Natural killer cell (primary cell): ENCODE data around the gene EPB42. TPM values are rescaled to one million over a fixed set of nuclear protein-coding genes. Genes with fewer than 3 reads are reported as not detected.

Source experiments
- ATAC-seq, 3 donors: fragments of 150-1000 bp in 2 of 3; fragments of 200-7000 bp in 1 of 3; cut with Tn5 transposase; 1 replicate in 1 of 3; 2 replicates in 2 of 3; pipeline ENCODE4 v1.10.0; 2021; ENCODE audit warnings: mild to moderate bottlenecking in 2 of 3, moderate library complexity in 2 of 3
- DNase-seq, 2 donors: peaks; one replicate each; pipeline versions ENCODE4 v3.0.0 to v3.0.0-alpha.2; 2013 to 2021; ENCODE audit warnings: mixed read lengths in 1 of 2
- H3K27ac ChIP-seq: one replicate; pipeline ENCODE4 v1.5.1; 2013; ENCODE audit warnings: mild to moderate bottlenecking, low read length
- H3K27me3 ChIP-seq: one replicate; pipeline ENCODE4 v1.6.1; 2013; ENCODE audit warnings: low read length; ENCODE audit not compliant: control insufficient read depth, insufficient read depth
- H3K36me3 ChIP-seq: one replicate; pipeline ENCODE4 v1.6.1; 2013; ENCODE audit warnings: low read length; ENCODE audit not compliant: control insufficient read depth, insufficient read depth
- H3K4me1 ChIP-seq: one replicate; pipeline ENCODE4 v1.6.1; 2013; ENCODE audit warnings: low read length; ENCODE audit not compliant: control insufficient read depth, insufficient read depth
- H3K4me3 ChIP-seq: one replicate; pipeline ENCODE4 v1.5.1; 2013; ENCODE audit warnings: low read length
- H3K9me3 ChIP-seq: one replicate; pipeline ENCODE4 v1.6.1; 2013; ENCODE audit warnings: low read length; ENCODE audit not compliant: control insufficient read depth, insufficient read depth
- H3K27ac Mint-ChIP-seq, 2 donors: one replicate each; pipeline ENCODE4 v1.8.0; 2022; ENCODE audit warnings: mild to moderate bottlenecking in 2 of 2, mixed read lengths in 2 of 2, moderate library complexity in 1 of 2
- H3K27me3 Mint-ChIP-seq, 2 donors: one replicate each; pipeline ENCODE4 v1.8.0; 2022; ENCODE audit warnings: low read depth in 2 of 2, mixed read lengths in 2 of 2
- H3K36me3 Mint-ChIP-seq: one replicate; pipeline ENCODE4 v1.8.0; 2022; ENCODE audit warnings: mixed read lengths
- H3K4me1 Mint-ChIP-seq, 2 donors: one replicate each; pipeline ENCODE4 v1.8.0; 2022; ENCODE audit warnings: mixed read lengths in 2 of 2
- H3K4me3 Mint-ChIP-seq: one replicate; pipeline ENCODE4 v1.8.0; 2022; ENCODE audit warnings: mild to moderate bottlenecking, moderate library complexity, mixed read lengths
- H3K9me3 Mint-ChIP-seq, 2 donors: one replicate each; pipeline ENCODE4 v1.8.0; 2022; ENCODE audit warnings: mixed read lengths in 2 of 2
- CTCF ChIP-seq: fragments of 200-600 bp; IDR thresholded peaks from one replicate; pipeline ENCODE4 v1.8.0; 2022; ENCODE audit warnings: antibody characterized with exemption
- WGBS: methylation state at CpG from one replicate; pipeline ENCODE4 v1.1.7; 2013; ENCODE audit warnings: missing lambda C conversion rate; ENCODE audit not compliant: insufficient coverage; 5-methylcytosine and 5-hydroxymethylcytosine counted together
- intact Hi-C: fragments of 100-400 bp; cut with micrococcal nuclease; formaldehyde crosslinking; loops from one replicate; pipeline ENCODE4 v1.14.2; 2022
- total RNA-seq, 4 donors: library from RNA; stranded (reverse); fragments of 120-200 nt in 1 of 4; gene quantifications; one replicate each; pipeline versions ENCODE4 v1.2.3 to v1.2.4, GENCODE V29; 2013 to 2022

EPB42 gene
- total RNA-seq, 3 donors from 2014 or later (not counting 1 experiment from before 2014, with no cell fraction given) = not detected

DNA sequence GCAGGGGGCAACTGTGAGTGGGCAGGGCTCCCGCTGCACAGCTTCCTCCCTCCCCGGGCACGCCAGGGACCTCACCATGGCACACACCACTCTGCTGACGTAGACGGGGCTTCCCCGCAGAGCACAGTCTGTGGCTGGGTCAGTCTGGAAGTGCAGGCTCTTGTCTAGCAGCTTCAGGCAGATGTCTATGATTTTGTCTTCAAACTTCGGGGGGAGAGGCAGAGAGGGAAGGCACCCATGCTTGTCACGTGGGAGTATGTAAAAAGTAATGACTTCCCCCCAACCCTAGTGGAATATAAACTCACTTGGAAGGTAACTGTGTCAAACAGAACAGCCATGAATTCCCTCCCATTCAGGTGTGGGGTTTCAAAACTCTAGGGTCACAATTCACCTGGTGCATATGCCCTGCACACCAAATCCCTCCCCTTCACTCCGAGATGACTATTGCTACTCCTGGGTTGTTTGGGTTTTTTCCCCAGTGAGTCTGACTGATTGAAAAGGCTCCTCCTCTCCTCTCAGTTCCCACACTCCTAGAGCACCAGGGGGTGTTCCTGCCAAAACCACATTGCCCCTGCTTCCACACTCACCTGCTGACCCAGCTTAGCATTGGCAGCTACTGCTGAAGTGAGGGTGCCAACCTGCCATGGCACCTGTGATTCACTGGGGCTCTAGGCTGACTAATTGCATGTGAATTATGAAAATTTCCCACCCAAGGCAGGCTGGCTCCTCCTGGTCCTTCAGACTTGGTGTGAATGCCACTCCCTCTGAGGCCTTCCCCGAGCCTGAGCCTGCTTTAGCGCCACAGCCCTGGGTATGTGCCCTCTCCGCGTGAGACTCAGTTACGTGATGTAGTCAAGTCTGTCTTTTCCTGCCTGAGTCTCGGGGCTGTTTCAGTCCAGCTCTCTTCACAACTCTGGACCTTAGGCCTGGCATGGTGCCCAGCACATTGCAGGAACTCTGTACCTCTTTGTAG, 32.9 kb upstream of the EPB42 start:
- H3K9me3 ChIP-seq = no peaks in the 10 kb centered on the region
- DNase-seq (peak in 1 of 2 donors; percentile 68), ATAC-seq (peak; percentile 64 to 77 (median 69))
- Mint-ChIP-seq H3K27me3 (peaks cover 3 to 8% of the 10 kb centered on the region in 2 donors), H3K27ac (peak overlapping the region in 1 of 2 donors; percentile 41), H3K9me3 (no peaks in the 10 kb centered on the region), H3K4me3 (no peak overlapping the region), H3K4me1 (peaks cover 12 to 19% of the 10 kb centered on the region in 2 donors), H3K36me3 (no peaks in the 10 kb centered on the region)
- TF ChIP-seq CTCF = no peak
- peak overlapping the region; percentile 17 for H3K27ac ChIP-seq
- peaks cover 28% of the 10 kb centered on the region for H3K4me1 ChIP-seq
- H3K36me3 ChIP-seq = no peaks in the 10 kb centered on the region
- WGBS = 42% methylated on average over 13 of the region's 15 CpGs
- intact Hi-C loops = no loop called here
- no peak overlapping the region for H3K4me3 ChIP-seq
- no peaks in the 10 kb centered on the region for H3K27me3 ChIP-seq

- Histone ChIP-seq H3K27ac (no peak overlapping the region), H3K4me1 (peaks cover 28% of the 10 kb centered on the region), H3K9me3 (no peaks in the 10 kb centered on the region), H3K4me3 (no peak overlapping the region), H3K36me3 (no peaks in the 10 kb centered on the region), H3K27me3 (no peaks in the 10 kb centered on the region)
- H3K4me3 Mint-ChIP-seq = no peak overlapping the region
- intact Hi-C loops = no loop called here
- H3K4me1 Mint-ChIP-seq = peaks cover 12 to 19% of the 10 kb centered on the region in 2 donors
- no peak for DNase-seq
- 90% methylated on average over 4 of the region's 4 CpGs for WGBS
- no peak overlapping the region for H3K27ac Mint-ChIP-seq
- H3K36me3 Mint-ChIP-seq = no peaks in the 10 kb centered on the region
- no peak for TF ChIP-seq CTCF
- ATAC-seq = no peak
- no peaks in the 10 kb centered on the region for H3K9me3 Mint-ChIP-seq
- peaks cover 3 to 8% of the 10 kb centered on the region in 2 donors for H3K27me3 Mint-ChIP-seq
Measured at GRCh38 chr15:43251871-43252250, 31.0 kb upstream of the EPB42 start.

DNA sequence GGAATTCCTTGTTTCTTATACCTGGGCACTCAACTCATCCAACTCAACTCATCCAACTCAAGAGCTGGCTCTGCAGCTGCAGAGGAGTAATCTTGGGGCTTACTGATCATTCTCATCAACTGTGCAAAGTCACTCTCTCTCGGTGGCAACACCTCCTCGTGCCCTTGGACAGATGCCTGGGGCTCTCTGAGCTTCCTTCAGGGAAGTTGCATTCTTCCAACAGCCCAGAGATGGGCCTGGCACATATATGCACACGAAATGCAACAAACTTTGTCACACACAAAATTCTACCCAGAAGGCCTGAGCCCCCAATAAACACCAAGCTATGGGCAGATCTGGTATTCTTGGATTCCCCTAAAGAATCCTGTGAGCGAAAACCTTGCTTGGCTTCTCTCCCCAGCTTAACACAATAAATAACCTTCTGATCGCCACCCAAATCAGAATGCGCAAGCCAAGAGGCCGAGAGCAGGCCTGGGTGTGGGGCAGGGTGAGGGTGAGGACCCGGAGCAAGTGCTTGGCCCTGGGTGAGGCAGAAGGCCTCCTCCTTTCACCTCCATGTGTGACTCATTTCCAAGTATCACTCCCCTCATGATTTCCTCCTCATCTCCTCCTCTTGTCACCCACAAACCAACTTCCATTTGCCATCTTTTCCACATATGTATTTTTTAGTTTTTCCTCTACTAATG, 30.5 kb upstream of the EPB42 start:
- Mint-ChIP-seq H3K27ac (no peak overlapping the region), H3K4me3 (no peak overlapping the region), H3K27me3 (peaks cover 6 to 8% of the 10 kb centered on the region in 2 donors), H3K4me1 (peaks cover 12 to 19% of the 10 kb centered on the region in 2 donors), H3K36me3 (no peaks in the 10 kb centered on the region), H3K9me3 (no peaks in the 10 kb centered on the region)
- Histone ChIP-seq H3K9me3 (no peaks in the 10 kb centered on the region), H3K36me3 (no peaks in the 10 kb centered on the region), H3K27me3 (no peaks in the 10 kb centered on the region), H3K27ac (no peak overlapping the region), H3K4me3 (no peak overlapping the region), H3K4me1 (peaks cover 28% of the 10 kb centered on the region)
- intact Hi-C loops = no loop called here
- TF ChIP-seq CTCF = no peak
- no peak for DNase-seq
- no peak for ATAC-seq
- whole genome bisulfite sequencing = 89% methylated on average over 5 of the region's 8 CpGs
